Thymus (tissue), 11 donors: ENCODE data around the gene SULT1B1. TPM values are rescaled to one million over a fixed set of nuclear protein-coding genes. Genes with fewer than 3 reads are reported as not detected.
A peak's percentile ranks its signal among the peaks of the same experiment; 100 is the strongest.

Experiments used
- DNase-seq, 9 donors: peaks; one replicate each; pipeline ENCODE4 v3.0.0-alpha.2; 2013; ENCODE audit warnings: low spot score in 9 of 9, low read depth in 6 of 9, missing footprints in 1 of 9
- H3K27ac ChIP-seq, 2 donors: one replicate each; pipeline ENCODE4 v1.5.1; 2013; ENCODE audit warnings: control low read depth in 1 of 2, low read depth in 1 of 2, low read length in 1 of 2, mild to moderate bottlenecking in 1 of 2, moderate library complexity in 1 of 2
- H3K27me3 ChIP-seq, 2 donors: one replicate each; pipeline ENCODE4 v1.5.1; 2013; ENCODE audit warnings: low read length in 1 of 2; ENCODE audit not compliant: control insufficient read depth in 2 of 2, insufficient read depth in 1 of 2
- H3K36me3 ChIP-seq, 2 donors: one replicate each; pipeline ENCODE4 v1.5.1; 2013; ENCODE audit warnings: low read length in 1 of 2, mild to moderate bottlenecking in 1 of 2, moderate library complexity in 1 of 2; ENCODE audit not compliant: control insufficient read depth in 2 of 2, insufficient read depth in 2 of 2
- H3K4me1 ChIP-seq, 2 donors: one replicate each; pipeline ENCODE4 v1.5.1; 2013; ENCODE audit warnings: low read length in 2 of 2; ENCODE audit not compliant: control insufficient read depth in 2 of 2, insufficient read depth in 2 of 2
- H3K4me3 ChIP-seq, 2 donors: one replicate each; pipeline ENCODE4 v1.5.1; 2013; ENCODE audit warnings: low read length in 2 of 2, control low read depth in 1 of 2, mild to moderate bottlenecking in 1 of 2
- H3K9me3 ChIP-seq, 2 donors: one replicate each; pipeline ENCODE4 v1.5.1; 2013; ENCODE audit warnings: low read length in 1 of 2, mild to moderate bottlenecking in 1 of 2; ENCODE audit not compliant: control insufficient read depth in 2 of 2, insufficient read depth in 1 of 2
- WGBS: extraction: QIAGEN DNeasy Blood & Tissue Kit; methylation state at CpG from one replicate; pipeline ENCODE4 v1.1.7; 2013; 5-methylcytosine and 5-hydroxymethylcytosine counted together
- polyA plus RNA-seq: library from polyadenylated mRNA; stranded (reverse); fragments of 200-250 nt; gene quantifications from one replicate; pipeline ENCODE4 v1.2.3, GENCODE V29; 2013
- total RNA-seq: library from RNA; stranded (reverse); fragments of 120-200 nt; gene quantifications from one replicate; pipeline ENCODE4 v1.2.4, GENCODE V29; 2013
- donor health status: healthy.

The SULT1B1 gene
- total and polyA plus RNA-seq, 2 donors, result 0.90 to 2.5 TPM

GRCh38 chr4:69718396-69719271 lies 41.8 kb downstream of the SULT1B1 start:
- Histone ChIP-seq H3K4me1 (no peaks in the 10 kb centered on the region), H3K9me3 (no peaks in the 10 kb centered on the region), H3K27me3 (no peaks in the 10 kb centered on the region), H3K36me3 (no peaks in the 10 kb centered on the region), H3K4me3 (no peak overlapping the region), H3K27ac (no peak overlapping the region)
- no peak for DNase-seq
- WGBS, result 65% methylated on average over 4 of the region's 4 CpGs

GRCh38 chr4:69717778-69718177 lies 42.6 kb downstream of the SULT1B1 start:
- Histone ChIP-seq H3K27me3 (no peaks in the 10 kb centered on the region), H3K9me3 (no peaks in the 10 kb centered on the region), H3K4me1 (no peaks in the 10 kb centered on the region), H3K4me3 (no peak overlapping the region), H3K36me3 (no peaks in the 10 kb centered on the region), H3K27ac (no peak overlapping the region)
- no peak for DNase-seq

- H3K4me3 ChIP-seq, result no peak overlapping the region
- 98% methylated on average over 2 of the region's 2 CpGs for WGBS
Measured at GRCh38 chr4:69716654-69717053, 43.8 kb downstream of the SULT1B1 start.

GRCh38 chr4:69714086-69714485 lies 46.3 kb downstream of the SULT1B1 start:
- H3K36me3 ChIP-seq, result no peaks in the 10 kb centered on the region
- H3K27me3 ChIP-seq, result no peaks in the 10 kb centered on the region
- peaks cover 0 to 3% of the 10 kb centered on the region in 2 donors for H3K9me3 ChIP-seq
- DNase-seq, result no peak
- no peaks in the 10 kb centered on the region for H3K4me1 ChIP-seq
- no peak overlapping the region for H3K4me3 ChIP-seq
- no peak overlapping the region for H3K27ac ChIP-seq
- 94% methylated on average over 4 of the region's 4 CpGs for WGBS

More at GRCh38 chr4:69716654-69717053, 43.8 kb downstream of the SULT1B1 start:
- Histone ChIP-seq H3K27me3 (no peaks in the 10 kb centered on the region), H3K9me3 (no peaks in the 10 kb centered on the region), H3K27ac (no peak overlapping the region), H3K4me1 (no peaks in the 10 kb centered on the region), H3K36me3 (no peaks in the 10 kb centered on the region)
- DNase-seq, result no peak

GRCh38 chr4:69713593-69713992 lies 46.8 kb downstream of the SULT1B1 start:
- H3K4me3 ChIP-seq, result no peak overlapping the region
- H3K27ac ChIP-seq, result no peak overlapping the region
- H3K4me1 ChIP-seq, result no peaks in the 10 kb centered on the region
- 93% methylated on average over 2 of the region's 2 CpGs for WGBS
- H3K27me3 ChIP-seq, result no peaks in the 10 kb centered on the region
- H3K9me3 ChIP-seq, result peaks cover 0 to 3% of the 10 kb centered on the region in 2 donors
- H3K36me3 ChIP-seq, result no peaks in the 10 kb centered on the region
- DNase-seq, result no peak

- H3K27me3 ChIP-seq, result no peaks in the 10 kb centered on the region
- no peak overlapping the region for H3K27ac ChIP-seq
- no peaks in the 10 kb centered on the region for H3K4me1 ChIP-seq
- H3K36me3 ChIP-seq, result no peaks in the 10 kb centered on the region
- H3K9me3 ChIP-seq, result peaks cover 0 to 3% of the 10 kb centered on the region in 2 donors
- DNase-seq, result no peak
- H3K4me3 ChIP-seq, result no peak overlapping the region
- WGBS, result 90% methylated on average over 2 of the region's 2 CpGs
Measured at GRCh38 chr4:69710580-69710979, 49.8 kb downstream of the SULT1B1 start.

GRCh38 chr4:69708211-69708610 lies 52.2 kb downstream of the SULT1B1 start:
- no peak overlapping the region for H3K27ac ChIP-seq
- peaks cover 0 to 3% of the 10 kb centered on the region in 2 donors for H3K9me3 ChIP-seq
- H3K36me3 ChIP-seq, result no peaks in the 10 kb centered on the region
- H3K4me3 ChIP-seq, result no peak overlapping the region
- H3K4me1 ChIP-seq, result no peaks in the 10 kb centered on the region
- DNase-seq, result no peak
- 83% methylated on average over 1 of the region's 1 CpG for WGBS
- H3K27me3 ChIP-seq, result no peaks in the 10 kb centered on the region

GRCh38 chr4:69707807-69708206 lies 52.6 kb downstream of the SULT1B1 start:
- no peak overlapping the region for H3K27ac ChIP-seq
- peaks cover 0 to 3% of the 10 kb centered on the region in 2 donors for H3K9me3 ChIP-seq
- DNase-seq, result peak in 1 of 9 donors; percentile 7
- H3K36me3 ChIP-seq, result no peaks in the 10 kb centered on the region
- no peak overlapping the region for H3K4me3 ChIP-seq
- no peaks in the 10 kb centered on the region for H3K27me3 ChIP-seq
- no peaks in the 10 kb centered on the region for H3K4me1 ChIP-seq

- Histone ChIP-seq H3K4me1 (no peaks in the 10 kb centered on the region), H3K36me3 (no peaks in the 10 kb centered on the region), H3K27me3 (no peaks in the 10 kb centered on the region), H3K27ac (no peak overlapping the region), H3K4me3 (no peak overlapping the region), H3K9me3 (no peaks in the 10 kb centered on the region)
- DNase-seq, result no peak
- 97% methylated on average over 3 of the region's 3 CpGs for WGBS
Measured at GRCh38 chr4:69702201-69702600, 58.2 kb downstream of the SULT1B1 start.
